ENCODE measurements around the gene RPS6KA3. TPM values are rescaled to one million over a fixed set of nuclear protein-coding genes. Genes with fewer than 3 reads are reported as not detected.

The RPS6KA3 gene
- total RNA-seq, 1 donor from 2014 or later = 57.4 TPM

DNA sequence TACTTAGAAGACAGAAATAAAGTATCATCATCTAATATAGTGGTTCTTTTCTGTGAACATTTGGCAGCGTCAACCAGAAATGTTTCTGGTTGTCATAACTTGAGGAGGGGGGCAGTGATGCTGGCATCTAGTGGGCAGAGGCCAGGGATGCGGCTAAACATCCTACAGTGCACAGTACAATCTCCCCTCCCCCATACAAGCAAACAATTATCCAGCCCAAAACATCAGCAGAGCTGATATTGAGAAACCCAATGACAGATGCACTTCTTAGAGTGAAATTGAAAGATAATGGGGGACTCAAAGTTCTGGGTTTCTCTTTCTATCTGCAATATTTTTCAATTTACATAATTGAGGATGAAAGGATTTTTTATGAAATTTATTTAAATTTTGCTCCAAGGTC lies 123.1 kb downstream of the RPS6KA3 start:
- Mint-ChIP-seq H3K27ac (no peak overlapping the region), H3K4me3 (no peak overlapping the region), H3K36me3 (peaks cover 5% of the 10 kb centered on the region), H3K9me3 (no peaks in the 10 kb centered on the region), H3K27me3 (no peaks in the 10 kb centered on the region), H3K4me1 (ENCODE audit: unreplicated experiment) (peaks cover 11% of the 10 kb centered on the region)
- no peak for DNase-seq (ENCODE audit: extremely low spot score, unreplicated experiment)
- TF ChIP-seq, protein P1, sequence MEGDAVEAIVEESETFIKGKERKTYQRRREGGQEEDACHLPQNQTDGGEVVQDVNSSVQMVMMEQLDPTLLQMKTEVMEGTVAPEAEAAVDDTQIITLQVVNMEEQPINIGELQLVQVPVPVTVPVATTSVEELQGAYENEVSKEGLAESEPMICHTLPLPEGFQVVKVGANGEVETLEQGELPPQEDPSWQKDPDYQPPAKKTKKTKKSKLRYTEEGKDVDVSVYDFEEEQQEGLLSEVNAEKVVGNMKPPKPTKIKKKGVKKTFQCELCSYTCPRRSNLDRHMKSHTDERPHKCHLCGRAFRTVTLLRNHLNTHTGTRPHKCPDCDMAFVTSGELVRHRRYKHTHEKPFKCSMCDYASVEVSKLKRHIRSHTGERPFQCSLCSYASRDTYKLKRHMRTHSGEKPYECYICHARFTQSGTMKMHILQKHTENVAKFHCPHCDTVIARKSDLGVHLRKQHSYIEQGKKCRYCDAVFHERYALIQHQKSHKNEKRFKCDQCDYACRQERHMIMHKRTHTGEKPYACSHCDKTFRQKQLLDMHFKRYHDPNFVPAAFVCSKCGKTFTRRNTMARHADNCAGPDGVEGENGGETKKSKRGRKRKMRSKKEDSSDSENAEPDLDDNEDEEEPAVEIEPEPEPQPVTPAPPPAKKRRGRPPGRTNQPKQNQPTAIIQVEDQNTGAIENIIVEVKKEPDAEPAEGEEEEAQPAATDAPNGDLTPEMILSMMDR (conservative IDR thresholded peaks at IDR 0.05) = no peak

DNA sequence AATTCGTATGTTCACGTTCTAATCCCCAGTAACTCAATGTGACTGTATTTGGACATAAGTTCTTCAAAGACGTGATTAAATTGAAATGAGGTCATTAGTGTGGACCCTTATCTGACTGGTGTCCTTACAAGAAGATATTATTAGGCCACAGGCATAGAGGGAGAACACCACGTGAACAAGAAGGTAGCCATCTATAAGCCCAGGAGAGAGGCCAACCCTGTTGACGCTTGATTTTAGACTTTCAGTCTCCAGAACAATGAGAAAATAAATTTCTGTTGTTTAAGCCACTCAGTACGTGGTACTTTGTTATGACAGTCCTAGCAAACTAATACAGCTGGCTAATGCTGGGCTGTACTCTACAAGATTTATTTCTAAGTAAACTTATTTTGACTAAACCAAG lies 123.6 kb downstream of the RPS6KA3 start:
- DNase-seq (ENCODE audit: extremely low spot score, unreplicated experiment) = no peak
- Mint-ChIP-seq H3K27me3 (no peaks in the 10 kb centered on the region), H3K4me3 (peak overlapping the region; percentile 55), H3K27ac (no peak overlapping the region), H3K9me3 (no peaks in the 10 kb centered on the region), H3K4me1 (ENCODE audit: unreplicated experiment) (peaks cover 11% of the 10 kb centered on the region), H3K36me3 (peaks cover 5% of the 10 kb centered on the region)
- TF ChIP-seq, protein P1 (conservative IDR thresholded peaks at IDR 0.05) = no peak

DNA sequence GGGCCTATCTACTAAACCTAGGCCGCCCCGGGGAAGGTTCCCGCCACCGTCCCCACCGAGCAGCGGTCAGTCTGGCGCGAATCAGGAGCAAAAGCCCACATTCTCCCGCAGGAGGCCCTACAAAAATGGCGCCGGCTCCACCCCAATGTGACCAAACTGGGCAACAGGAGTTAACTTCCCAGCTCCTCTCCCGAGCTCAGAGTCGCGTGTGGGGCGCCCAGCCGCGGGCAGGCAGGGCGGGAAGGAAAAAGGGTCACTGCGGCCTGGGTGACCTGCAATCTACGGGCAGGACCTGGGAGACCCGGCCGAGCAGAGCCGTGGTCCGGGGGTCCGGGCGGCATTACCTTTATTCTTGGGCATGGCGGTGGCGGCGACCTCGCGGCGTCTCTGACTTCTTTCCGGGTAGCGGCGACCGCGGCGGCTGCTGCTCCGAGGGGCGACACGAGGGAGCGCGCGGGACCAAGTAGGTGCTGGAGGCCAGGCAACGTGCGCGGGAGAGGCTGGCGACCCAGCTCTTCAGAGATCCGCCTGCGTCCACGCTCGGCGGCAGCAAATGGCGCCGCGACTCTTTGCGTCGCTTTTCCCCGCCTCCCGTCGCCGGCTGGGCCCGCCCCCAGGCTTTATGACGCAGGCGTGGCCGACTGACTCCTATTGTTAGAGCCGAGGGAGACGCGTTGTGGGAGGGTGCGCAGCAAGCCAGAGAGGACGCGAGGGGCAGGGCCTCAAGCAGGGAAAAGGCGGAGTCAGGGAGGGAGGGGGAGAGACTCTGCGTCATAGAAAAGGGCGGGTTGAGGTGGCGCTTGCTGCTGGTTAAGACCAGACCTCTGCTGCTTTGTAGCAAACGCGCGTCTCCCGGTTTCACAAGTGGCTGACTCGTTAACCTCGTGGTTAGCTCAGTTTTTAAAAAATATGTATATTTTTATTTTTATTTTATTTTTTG lies 125.2 kb downstream of the RPS6KA3 start, which contains the start of gene EIF1AX:
Gene EIF1AX (minus strand): TSS at position 558 of the 940 bp plus-strand sequence. CDS start 198 bp downstream, at position 360.
- peaks cover 5% of the 10 kb centered on the region for H3K36me3 Mint-ChIP-seq
- no peaks in the 10 kb centered on the region for H3K9me3 Mint-ChIP-seq

DNA sequence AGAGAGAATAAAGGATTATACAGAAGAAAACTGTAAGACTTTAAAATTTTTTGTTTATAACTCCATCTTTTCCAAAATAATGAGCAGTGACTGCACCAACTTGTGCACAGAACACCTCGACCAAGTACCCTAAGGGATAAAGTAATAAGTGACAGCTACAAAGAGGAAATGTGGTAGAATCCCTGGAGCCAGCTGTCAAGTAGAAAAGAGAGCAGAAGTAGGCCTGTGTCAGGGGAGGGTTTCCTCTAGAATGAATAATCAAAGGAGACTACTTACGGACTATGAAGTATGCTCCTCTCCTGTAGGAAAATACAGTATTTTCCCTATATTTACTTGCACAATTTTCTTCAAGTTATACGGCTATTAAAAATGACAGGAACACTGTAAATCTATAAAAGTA lies 126.3 kb downstream of the RPS6KA3 start:
- H3K36me3 Mint-ChIP-seq = peaks cover 11% of the 10 kb centered on the region
- TF ChIP-seq, protein P1 (conservative IDR thresholded peaks at IDR 0.05) = no peak
- H3K27ac Mint-ChIP-seq = peak overlapping the region; percentile 83
- no peak for DNase-seq (ENCODE audit: extremely low spot score, unreplicated experiment)
- no peaks in the 10 kb centered on the region for H3K9me3 Mint-ChIP-seq
- H3K27me3 Mint-ChIP-seq = no peaks in the 10 kb centered on the region
- peak overlapping the region; percentile 86 for H3K4me3 Mint-ChIP-seq
- H3K4me1 Mint-ChIP-seq (ENCODE audit: unreplicated experiment) = peaks cover 11% of the 10 kb centered on the region

More for the DNA sequence above, 125.2 kb downstream of the RPS6KA3 start, which contains the start of gene EIF1AX:
- TF ChIP-seq, protein P1 (conservative IDR thresholded peaks at IDR 0.05) = no peak
- H3K4me1 Mint-ChIP-seq (ENCODE audit: unreplicated experiment) = peaks cover 11% of the 10 kb centered on the region
- H3K27ac Mint-ChIP-seq = peak within 1 kb of the TSS; percentile 83
- H3K27me3 Mint-ChIP-seq = no peaks in the 10 kb centered on the region
- DNase-seq (ENCODE audit: extremely low spot score, unreplicated experiment) = peak; percentile 92
- peak within 1 kb of the TSS; percentile 86 for H3K4me3 Mint-ChIP-seq

DNA sequence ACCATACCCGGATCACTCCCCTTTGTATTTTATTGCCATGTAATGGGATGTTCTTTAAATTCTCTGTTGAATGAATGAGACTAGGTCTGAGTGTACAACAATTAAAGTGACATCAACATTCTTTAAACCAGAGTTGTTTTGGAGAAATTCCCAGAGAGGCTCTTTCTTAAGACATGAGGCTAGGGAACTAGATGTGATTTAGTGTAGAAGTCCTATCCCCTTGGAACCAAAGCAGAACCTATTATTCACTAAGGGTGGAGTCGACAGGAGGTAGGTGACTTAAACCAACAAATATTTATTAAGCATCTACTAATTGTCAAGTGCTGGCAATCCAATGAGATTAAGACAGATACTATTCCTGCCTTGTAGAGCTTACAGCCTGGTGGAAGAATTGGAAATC lies 126.7 kb downstream of the RPS6KA3 start:
- no peaks in the 10 kb centered on the region for H3K27me3 Mint-ChIP-seq

More for the DNA sequence above, 126.7 kb downstream of the RPS6KA3 start:
- peak overlapping the region; percentile 86 for H3K4me3 Mint-ChIP-seq
- H3K36me3 Mint-ChIP-seq = peaks cover 11% of the 10 kb centered on the region
- DNase-seq (ENCODE audit: extremely low spot score, unreplicated experiment) = no peak
- H3K9me3 Mint-ChIP-seq = no peaks in the 10 kb centered on the region
- TF ChIP-seq, protein P1 (conservative IDR thresholded peaks at IDR 0.05) = no peak
- peaks cover 11% of the 10 kb centered on the region for H3K4me1 Mint-ChIP-seq (ENCODE audit: unreplicated experiment)
- peak overlapping the region; percentile 83 for H3K27ac Mint-ChIP-seq
